Left lung (tissue), 10 donors: ENCODE data around the gene MAFB. TPM values are rescaled to one million over a fixed set of nuclear protein-coding genes. Genes with fewer than 3 reads are reported as not detected.

ENCODE experiments used
- ATAC-seq: fragments of 200-7000 bp; cut with Tn5 transposase; one replicate; pipeline ENCODE4 v1.9.1; 2020; ENCODE audit warnings: moderate library complexity
- DNase-seq, 4 donors: peaks; one replicate each; pipeline ENCODE4 v3.0.0-alpha.2; 2013 to 2020
- H3K27ac ChIP-seq, 2 donors: fragments of 200-600 bp; sonication (generic) in 1 of 2; one replicate each; pipeline versions ENCODE4 v1.5.0 to v1.8.0; 2020 to 2021
- H3K27me3 ChIP-seq, 2 donors: fragments of 200-600 bp; sonication (generic) in 1 of 2; one replicate each; pipeline versions ENCODE4 v1.5.0 to v1.8.0; 2020 to 2021
- H3K36me3 ChIP-seq, 2 donors: fragments of 200-600 bp; sonication (generic) in 1 of 2; one replicate each; pipeline versions ENCODE4 v1.5.0 to v1.8.0; 2020 to 2021
- H3K4me1 ChIP-seq, 2 donors: fragments of 200-600 bp; one replicate each; pipeline ENCODE4 v1.8.0; 2021
- H3K4me3 ChIP-seq, 2 donors: fragments of 200-600 bp; sonication (generic) in 1 of 2; one replicate each; pipeline versions ENCODE4 v1.5.0 to v1.8.0; 2020 to 2021; ENCODE audit warnings: mild to moderate bottlenecking in 1 of 2
- H3K9me3 ChIP-seq, 2 donors: fragments of 200-600 bp; sonication (generic) in 1 of 2; one replicate each; pipeline versions ENCODE4 v1.5.0 to v1.8.0; 2020 to 2021
- CTCF ChIP-seq, 2 donors: fragments of 200-600 bp; sonication (generic) in 1 of 2; IDR thresholded peaks; one replicate each; pipeline versions ENCODE4 v1.5.0 to v1.8.0; 2021; ENCODE audit warnings: antibody characterized with exemption in 2 of 2
- intact Hi-C, 2 donors: fragments of 100-400 bp; cut with DNase I; formaldehyde crosslinking; loops; one replicate each; pipeline versions ENCODE4 v1.11.2 to v1.14.2; 2022
- polyA plus RNA-seq, 6 donors: library from polyadenylated mRNA; unstranded; fragments of 120-200 nt; gene quantifications; one replicate each; pipeline ENCODE4 v1.2.1, GENCODE V29; 2013; ENCODE audit not compliant: insufficient read length in 6 of 6
- total RNA-seq, 2 donors: library from RNA; stranded (reverse); fragmentation: NEBNext Ultra II Directional; extraction: Animal tissue kit (Norgen Biotek cat#: 25700); gene quantifications; one replicate each; pipeline ENCODE4 v1.2.1, GENCODE V29; 2021
- donor health status: DM: no; HTN: yes; CAD: no.
- donor health status: DM: no; HTN: no; CAD: no.

The MAFB gene
- total and polyA plus RNA-seq, 8 donors = 9.8 to 111 (median 12.3) TPM

GRCh38 chr20:40638414-40638813 lies 50.6 kb downstream of the MAFB start:
- ATAC-seq = no peak
- H3K36me3 ChIP-seq = no peaks in the 10 kb centered on the region
- no peak for TF ChIP-seq CTCF (IDR thresholded peaks at IDR 0.05)

GRCh38 chr20:40637176-40637575 lies 51.9 kb downstream of the MAFB start:
- Histone ChIP-seq H3K27ac (no peak overlapping the region), H3K9me3 (no peaks in the 10 kb centered on the region), H3K4me1 (peaks cover 0 to 16% of the 10 kb centered on the region in 2 donors), H3K4me3 (no peak overlapping the region), H3K36me3 (no peaks in the 10 kb centered on the region), H3K27me3 (no peaks in the 10 kb centered on the region)
- intact Hi-C loops = no loop called here
- DNase-seq = no peak
- ATAC-seq = no peak
- no peak for TF ChIP-seq CTCF (IDR thresholded peaks at IDR 0.05)

More at GRCh38 chr20:40638414-40638813, 50.6 kb downstream of the MAFB start:
- Histone ChIP-seq H3K4me1 (peaks cover 0 to 16% of the 10 kb centered on the region in 2 donors), H3K27me3 (no peaks in the 10 kb centered on the region), H3K27ac (no peak overlapping the region), H3K4me3 (no peak overlapping the region), H3K9me3 (no peaks in the 10 kb centered on the region)
- DNase-seq = no peak
- intact Hi-C loops = no loop called here

GRCh38 chr20:40636486-40636885 lies 52.5 kb downstream of the MAFB start:
- Histone ChIP-seq H3K36me3 (no peaks in the 10 kb centered on the region), H3K27ac (no peak overlapping the region), H3K4me1 (peaks cover 0 to 14% of the 10 kb centered on the region in 2 donors), H3K4me3 (no peak overlapping the region), H3K27me3 (no peaks in the 10 kb centered on the region), H3K9me3 (no peaks in the 10 kb centered on the region)
- intact Hi-C loops = no loop called here
- no peak for DNase-seq
- no peak for TF ChIP-seq CTCF (IDR thresholded peaks at IDR 0.05)
- no peak for ATAC-seq

- Histone ChIP-seq H3K36me3 (no peaks in the 10 kb centered on the region), H3K4me3 (no peak overlapping the region), H3K27ac (no peak overlapping the region), H3K9me3 (no peaks in the 10 kb centered on the region), H3K4me1 (peaks cover 0 to 11% of the 10 kb centered on the region in 2 donors), H3K27me3 (no peaks in the 10 kb centered on the region)
- intact Hi-C loops = no loop called here
- no peak for TF ChIP-seq CTCF (IDR thresholded peaks at IDR 0.05)
- ATAC-seq (no peak), DNase-seq (no peak)
These were observed 53.1 kb downstream of the MAFB start for GRCh38 chr20:40635971-40636370.
